ENCODE measurements around the gene SRCAP. TPM values are rescaled to one million over a fixed set of nuclear protein-coding genes. Genes with fewer than 3 reads are reported as not detected.
A peak's percentile ranks its signal among the peaks of the same experiment; 100 is the strongest.

Gene SRCAP
- total RNA-seq, 1 donor from 2014 or later = 94.5 TPM

GRCh38 chr16:30665155-30665829 is 33.7 kb upstream of the SRCAP start:
- Mint-ChIP-seq H3K27me3 (ENCODE audit: low read depth) (no peaks in the 10 kb centered on the region), H3K36me3 (ENCODE audit: low read depth) (peaks cover 14% of the 10 kb centered on the region), H3K27ac (ENCODE audit: unreplicated experiment) (no peak overlapping the region), H3K4me1 (peaks cover 27% of the 10 kb centered on the region), H3K9me3 (no peaks in the 10 kb centered on the region), H3K4me3 (peak overlapping the region; percentile 49)
- TF ChIP-seq CTCF (conservative IDR thresholded peaks at IDR 0.05) = no peak
- DNase-seq (ENCODE audit: low read depth, low spot score) = no peak

DNA sequence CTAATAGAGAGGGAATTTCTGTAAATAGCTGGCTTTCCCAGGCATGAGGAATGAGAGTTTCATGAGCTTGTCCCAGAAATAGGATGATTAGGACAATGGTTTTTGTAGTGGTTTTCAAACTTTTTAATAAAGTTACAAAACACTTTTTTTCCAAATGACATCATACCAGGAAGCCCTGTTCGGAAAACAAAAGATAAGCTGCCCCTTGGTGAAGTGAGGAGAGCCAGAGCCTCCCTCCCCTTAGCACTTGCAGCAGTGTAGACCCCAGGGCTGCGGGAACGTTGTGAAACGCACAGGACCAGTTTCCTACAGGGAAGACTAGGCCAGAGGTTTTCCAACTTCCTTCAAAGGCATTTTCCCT is 33.2 kb upstream of the SRCAP start:
- H3K36me3 Mint-ChIP-seq (ENCODE audit: low read depth) = peaks cover 14% of the 10 kb centered on the region
- no peak overlapping the region for H3K27ac Mint-ChIP-seq (ENCODE audit: unreplicated experiment)
- no peaks in the 10 kb centered on the region for H3K9me3 Mint-ChIP-seq
- peak overlapping the region; percentile 27 for H3K4me3 Mint-ChIP-seq
- no peaks in the 10 kb centered on the region for H3K27me3 Mint-ChIP-seq (ENCODE audit: low read depth)
- DNase-seq (ENCODE audit: low read depth, low spot score) = no peak
- TF ChIP-seq CTCF (conservative IDR thresholded peaks at IDR 0.05) = no peak
- peaks cover 22% of the 10 kb centered on the region for H3K4me1 Mint-ChIP-seq

GRCh38 chr16:30666681-30667080 is 32.3 kb upstream of the SRCAP start:
- peaks cover 9% of the 10 kb centered on the region for H3K36me3 Mint-ChIP-seq (ENCODE audit: low read depth)
- no peak overlapping the region for H3K4me3 Mint-ChIP-seq
- DNase-seq (ENCODE audit: low read depth, low spot score) = no peak
- H3K9me3 Mint-ChIP-seq = no peaks in the 10 kb centered on the region
- H3K27ac Mint-ChIP-seq (ENCODE audit: unreplicated experiment) = peak overlapping the region; percentile 50
- H3K4me1 Mint-ChIP-seq = peaks cover 13% of the 10 kb centered on the region
- H3K27me3 Mint-ChIP-seq (ENCODE audit: low read depth) = no peaks in the 10 kb centered on the region
- no peak for TF ChIP-seq CTCF (conservative IDR thresholded peaks at IDR 0.05)

DNA sequence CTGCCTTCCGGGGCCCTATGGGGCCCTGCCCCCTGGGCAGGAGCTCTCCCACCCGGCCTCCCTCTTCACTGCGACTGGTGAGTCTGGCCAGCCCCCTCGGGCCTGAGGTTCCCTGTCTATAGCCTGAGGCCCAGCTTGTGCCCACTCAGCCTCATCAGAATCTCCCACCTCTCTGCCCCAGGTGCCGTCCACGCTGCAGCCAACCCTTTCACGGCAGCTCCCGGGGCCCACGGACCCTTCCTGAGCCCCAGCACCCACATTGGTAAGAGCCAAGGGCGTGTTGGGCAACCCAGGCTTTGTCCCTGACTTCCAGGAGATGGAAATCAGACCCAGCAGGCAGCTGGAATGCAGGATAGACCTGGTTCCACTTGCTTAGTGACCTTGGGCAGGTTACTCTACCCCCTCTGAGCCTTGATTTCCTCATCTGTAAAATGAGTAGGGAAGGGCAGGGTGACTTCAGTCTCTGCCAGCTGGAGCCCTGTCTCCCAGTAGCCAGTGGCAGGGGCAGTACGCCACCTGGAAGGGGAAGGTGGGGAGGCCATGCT is 31.5 kb upstream of the SRCAP start:
- no peak overlapping the region for H3K4me3 Mint-ChIP-seq
- peaks cover 9% of the 10 kb centered on the region for H3K4me1 Mint-ChIP-seq
- H3K27me3 Mint-ChIP-seq (ENCODE audit: low read depth) = no peaks in the 10 kb centered on the region
- H3K9me3 Mint-ChIP-seq = no peaks in the 10 kb centered on the region
- peak overlapping the region; percentile 43 for H3K27ac Mint-ChIP-seq (ENCODE audit: unreplicated experiment)
- H3K36me3 Mint-ChIP-seq (ENCODE audit: low read depth) = peaks cover 12% of the 10 kb centered on the region
- TF ChIP-seq CTCF (conservative IDR thresholded peaks at IDR 0.05) = no peak
- DNase-seq (ENCODE audit: low read depth, low spot score) = no peak

DNA sequence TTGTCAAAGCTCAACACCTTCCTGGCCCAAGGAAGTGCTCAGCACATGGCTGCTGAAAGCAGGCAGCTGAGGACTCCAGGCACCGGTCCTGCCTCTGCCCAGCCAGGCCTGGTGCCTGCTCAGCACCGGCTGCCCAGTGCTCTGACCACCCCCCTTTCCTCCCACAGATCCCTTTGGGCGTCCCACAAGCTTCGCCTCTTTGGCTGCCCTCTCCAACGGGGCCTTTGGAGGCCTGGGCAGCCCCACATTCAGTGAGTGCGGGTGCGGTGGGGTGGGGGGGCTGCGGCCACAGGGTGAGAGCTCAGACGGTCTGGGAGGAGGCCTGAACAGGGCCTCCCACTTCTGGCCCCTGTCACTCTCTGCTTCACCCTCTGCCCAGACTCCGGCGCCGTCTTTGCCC is 30.6 kb upstream of the SRCAP start:
- H3K27ac Mint-ChIP-seq (ENCODE audit: unreplicated experiment) = no peak overlapping the region
- H3K4me3 Mint-ChIP-seq = no peak overlapping the region
- peaks cover 8% of the 10 kb centered on the region for H3K36me3 Mint-ChIP-seq (ENCODE audit: low read depth)
- peaks cover 4% of the 10 kb centered on the region for H3K4me1 Mint-ChIP-seq
- no peaks in the 10 kb centered on the region for H3K27me3 Mint-ChIP-seq (ENCODE audit: low read depth)
- H3K9me3 Mint-ChIP-seq = no peaks in the 10 kb centered on the region
- TF ChIP-seq CTCF (conservative IDR thresholded peaks at IDR 0.05) = no peak
- DNase-seq (ENCODE audit: low read depth, low spot score) = no peak

Measured in neural crest cell (in vitro differentiated cells).